Kidney epithelial cell (primary cell): ENCODE measurements around the gene AMOTL1. TPM values are rescaled to one million over a fixed set of nuclear protein-coding genes. Genes with fewer than 3 reads are reported as not detected.

Source experiments
- DNase-seq: peaks from one replicate; pipeline ENCODE4 v3.0.0-alpha.2; 2010; ENCODE audit warnings: low read depth
- H3K27me3 ChIP-seq: 2 replicates; pipeline ENCODE4 v1.6.0; 2011; ENCODE audit warnings: low read length; ENCODE audit not compliant: control insufficient read depth, insufficient read depth
- H3K36me3 ChIP-seq: 2 replicates; pipeline ENCODE4 v1.5.1; 2011; ENCODE audit warnings: low read length; ENCODE audit not compliant: control insufficient read depth, insufficient read depth
- H3K4me3 ChIP-seq: 2 replicates; pipeline ENCODE4 v1.5.1; 2011; ENCODE audit warnings: low read depth, mild to moderate bottlenecking, control low read depth, low read length
- CTCF ChIP-seq: IDR thresholded peaks from 2 replicates; pipeline ENCODE4 v1.5.1; 2011; ENCODE audit warnings: mild to moderate bottlenecking, moderate library complexity, low read length, control low read depth, inconsistent platforms; ENCODE audit not compliant: insufficient read depth, poor library complexity, severe bottlenecking
- total RNA-seq: library from RNA; depleted of rRNA; stranded (reverse); fragments of >200 nt; gene quantifications from 2 replicates; pipeline ENCODE4 v1.2.3, GENCODE V29; 2015

Gene AMOTL1
- total RNA-seq, 1 donor from 2014 or later: 48.8 TPM

GRCh38 chr11:94866231-94866822 is 98.2 kb downstream of the AMOTL1 start:
- Histone ChIP-seq H3K4me3 (no peak overlapping the region), H3K36me3 (peaks cover 7% of the 10 kb centered on the region), H3K27me3 (no peaks in the 10 kb centered on the region)
- TF ChIP-seq CTCF: no peak
- no peak for DNase-seq

- no peak overlapping the region for H3K4me3 ChIP-seq
- DNase-seq: no peak
- peaks cover 7% of the 10 kb centered on the region for H3K36me3 ChIP-seq
- TF ChIP-seq CTCF: no peak
- no peaks in the 10 kb centered on the region for H3K27me3 ChIP-seq
Observed at GRCh38 chr11:94866936-94867795, 99.0 kb downstream of the AMOTL1 start.

- H3K36me3 ChIP-seq: peaks cover 7% of the 10 kb centered on the region
- no peak for TF ChIP-seq CTCF
- H3K4me3 ChIP-seq: no peak overlapping the region
- no peak for DNase-seq
- H3K27me3 ChIP-seq: no peaks in the 10 kb centered on the region
Observed at GRCh38 chr11:94868468-94868867, 100.3 kb downstream of the AMOTL1 start.

GRCh38 chr11:94869186-94869585 is 101.0 kb downstream of the AMOTL1 start:
- peaks cover 7% of the 10 kb centered on the region for H3K36me3 ChIP-seq
- no peak overlapping the region for H3K4me3 ChIP-seq
- TF ChIP-seq CTCF: no peak
- no peaks in the 10 kb centered on the region for H3K27me3 ChIP-seq
- DNase-seq: no peak

GRCh38 chr11:94870422-94870821 is 102.3 kb downstream of the AMOTL1 start:
- peaks cover 2% of the 10 kb centered on the region for H3K36me3 ChIP-seq

More at GRCh38 chr11:94870422-94870821, 102.3 kb downstream of the AMOTL1 start:
- Histone ChIP-seq H3K27me3 (no peaks in the 10 kb centered on the region), H3K4me3 (no peak overlapping the region)
- TF ChIP-seq CTCF: no peak
- DNase-seq: no peak
